ENCODE results near the gene HSD17B11.
"Not testable (repeated sequence)": the region's sequence is repeated elsewhere in the genome, so short reads cannot be mapped to it uniquely, and the experiment has no call there.

HSD17B11 gene

DNA sequence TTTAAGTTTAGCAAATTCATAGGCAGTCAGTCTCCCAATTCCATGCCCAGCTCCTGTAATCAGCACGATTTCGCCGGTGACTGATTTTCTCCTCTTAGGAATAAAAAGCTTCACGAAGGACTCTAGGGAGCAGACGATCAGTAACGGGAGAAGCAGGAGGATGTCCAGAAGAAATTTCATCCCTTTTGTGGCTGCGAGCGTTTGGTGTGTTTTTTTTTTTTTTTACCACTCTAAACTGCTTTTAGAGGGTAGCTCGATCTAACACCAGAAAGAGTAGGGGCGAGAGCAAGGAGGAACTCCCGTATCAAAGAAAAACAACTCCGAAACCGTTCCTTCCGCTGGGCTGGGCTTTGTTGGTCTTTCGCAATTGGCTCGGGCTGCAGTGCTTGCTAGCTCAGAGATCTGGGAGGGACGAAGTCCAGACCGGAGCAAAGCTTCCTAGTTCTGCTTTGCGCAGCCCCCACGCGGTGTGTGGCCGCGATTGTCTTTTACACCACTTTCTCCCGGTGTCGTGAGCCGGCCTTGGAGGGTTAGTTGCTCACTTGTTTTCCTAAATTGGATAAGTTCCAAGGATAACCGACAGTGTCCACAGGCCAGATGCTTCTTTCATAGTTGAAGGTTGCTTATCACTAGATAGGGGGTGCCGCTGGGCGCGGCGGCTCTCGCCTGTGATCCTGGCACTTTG, at the start of gene HSD17B11:
Gene HSD17B11 (minus strand): TSS at position 298 of the 685 bp plus-strand sequence. CDS start 118 bp downstream, at position 180.
- DNase-seq: peak; percentile 9 to 86 (median 72)

GRCh38 chr4:87433342-87433741, 42.4 kb upstream of the HSD17B11 start:
- DNase-seq: no peak

DNA sequence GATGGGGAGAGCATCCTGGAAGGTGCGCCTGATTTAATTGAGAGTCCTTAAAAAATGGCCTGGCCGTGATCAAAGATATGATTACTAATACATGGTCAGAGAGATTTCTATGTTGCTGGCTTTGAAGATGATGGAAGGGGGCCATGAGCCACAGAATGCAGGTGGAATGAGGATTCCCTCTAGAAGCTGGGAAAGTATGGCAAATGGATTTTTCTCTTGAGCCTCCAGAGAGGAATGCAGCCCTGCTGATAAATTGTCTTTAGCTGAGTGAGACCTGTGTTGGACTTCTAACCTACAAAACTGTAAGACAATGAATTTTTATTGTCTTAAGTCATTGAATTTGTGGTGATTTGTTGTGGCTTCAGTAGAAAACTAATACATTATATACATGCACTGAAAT, 39.0 kb upstream of the HSD17B11 start:
- no peak for DNase-seq

GRCh38 chr4:87428979-87429378, 38.0 kb upstream of the HSD17B11 start:
- no peak for DNase-seq

GRCh38 chr4:87427518-87427868, 36.5 kb upstream of the HSD17B11 start:
- no peak for DNase-seq

DNA sequence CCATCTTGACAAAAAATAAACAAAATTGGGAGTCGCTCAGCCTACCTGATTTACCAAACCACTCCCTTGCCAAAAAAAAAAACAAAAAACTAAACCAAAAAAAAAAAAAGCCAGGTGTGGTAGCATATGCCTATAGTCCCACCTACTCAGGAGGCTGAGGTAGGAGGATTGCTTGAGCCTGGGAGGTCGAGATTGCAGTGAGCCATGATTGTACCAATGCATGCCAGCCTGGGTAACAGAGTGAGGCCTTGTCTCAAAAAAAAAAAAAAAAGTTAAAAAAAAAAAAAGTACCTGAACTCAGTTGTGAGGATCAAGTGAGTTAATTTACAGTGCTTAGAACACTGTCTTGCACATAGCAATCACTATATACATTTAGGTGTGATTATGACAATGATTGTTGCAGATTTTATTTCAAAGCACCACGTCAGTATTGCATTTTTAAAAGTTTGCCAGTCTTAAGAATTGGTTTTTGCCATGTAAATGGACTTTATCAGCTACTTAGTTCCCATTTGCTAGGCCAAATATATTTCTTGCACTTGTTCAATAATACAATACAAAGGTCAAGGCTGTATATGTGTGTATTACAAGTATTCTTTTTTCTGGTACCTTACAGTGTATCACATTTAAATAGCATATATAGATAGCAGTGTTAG, 36.0 kb upstream of the HSD17B11 start:
- no peak for DNase-seq

- DNase-seq: no peak
Observed at GRCh38 chr4:87425711-87426110, 34.7 kb upstream of the HSD17B11 start.

GRCh38 chr4:87424099-87424543, 33.1 kb upstream of the HSD17B11 start:
- not testable (repeated sequence) for DNase-seq

GRCh38 chr4:87423317-87424098, 32.5 kb upstream of the HSD17B11 start:
- no peak for DNase-seq

- DNase-seq: peak; percentile 73 to 96 (median 90)
Observed at GRCh38 chr4:87422104-87423052, 31.4 kb upstream of the HSD17B11 start, which contains the start of gene NUDT9. Gene NUDT9 (plus strand): TSS chr4:87422573. CDS start chr4:87422906, 333 bp downstream.

- no peak for DNase-seq
Observed at GRCh38 chr4:87420276-87420830, 29.4 kb upstream of the HSD17B11 start.

GRCh38 chr4:87419578-87420249, 28.7 kb upstream of the HSD17B11 start:
- DNase-seq: no peak

GRCh38 chr4:87418410-87418809, 27.4 kb upstream of the HSD17B11 start:
- DNase-seq: not testable (repeated sequence)

- no peak for DNase-seq
Observed at GRCh38 chr4:87416965-87417364, 26.0 kb upstream of the HSD17B11 start.

DNA sequence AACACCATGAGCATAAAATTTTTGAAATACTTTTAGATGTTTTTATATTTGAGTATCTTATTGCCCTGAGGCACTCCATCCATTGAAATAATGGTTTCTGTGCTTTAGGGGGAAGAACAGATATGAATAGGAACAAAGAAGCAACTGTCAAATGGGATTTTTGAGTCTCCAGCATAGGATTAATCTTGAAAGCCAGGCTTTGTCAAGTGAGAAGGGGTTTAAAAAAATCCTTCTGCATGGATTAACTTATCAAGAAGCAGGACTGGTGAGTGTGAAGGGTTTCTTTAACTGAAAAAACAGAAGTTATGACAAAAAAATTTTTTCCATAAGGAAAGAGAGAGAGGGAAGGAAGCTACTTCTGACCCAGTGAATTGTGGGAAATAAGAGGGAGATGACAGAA, 23.8 kb upstream of the HSD17B11 start:
- no peak for DNase-seq

GRCh38 chr4:87410679-87411078, 19.7 kb upstream of the HSD17B11 start:
- no peak for DNase-seq

DNA sequence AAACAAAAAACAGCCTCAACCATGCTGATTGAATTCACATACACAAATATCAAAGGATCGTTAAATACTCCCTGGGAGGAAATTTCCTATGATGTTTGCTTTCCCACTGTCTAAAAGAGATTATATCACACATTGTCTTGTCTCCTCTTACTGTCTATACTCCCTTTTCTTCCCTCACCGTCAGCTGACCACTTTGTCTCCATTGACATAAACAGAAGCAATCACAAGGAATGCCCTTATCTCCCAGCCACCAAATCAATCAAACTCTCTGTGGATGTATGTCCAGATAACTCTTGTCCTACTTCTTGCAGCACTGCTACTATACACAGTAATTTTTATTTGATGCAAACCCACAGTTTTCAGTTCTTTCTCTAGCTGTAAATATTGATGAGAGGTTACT, 19.2 kb upstream of the HSD17B11 start:
- no peak for DNase-seq

GRCh38 chr4:87409420-87409939, 18.5 kb upstream of the HSD17B11 start:
- no peak for DNase-seq

DNA sequence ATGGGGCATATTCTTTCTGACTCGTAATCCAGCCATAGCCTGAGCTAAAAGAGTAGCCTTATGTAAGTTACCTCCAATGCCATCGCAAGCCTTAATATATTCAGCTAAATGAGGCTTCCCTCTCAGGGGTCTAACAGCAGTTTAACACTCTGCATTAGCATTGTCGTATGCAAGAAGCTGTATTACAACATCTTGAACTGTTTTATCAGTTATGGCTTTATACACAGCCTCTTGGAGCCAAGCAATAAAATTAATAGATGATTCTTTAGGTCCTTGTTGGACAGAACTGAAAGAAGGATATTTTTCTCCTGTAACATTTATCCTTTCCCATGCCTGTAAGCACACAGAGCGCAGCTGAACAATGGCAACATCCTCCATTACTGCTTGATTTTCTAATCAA, 15.9 kb upstream of the HSD17B11 start:
- not testable (repeated sequence) for DNase-seq

DNA sequence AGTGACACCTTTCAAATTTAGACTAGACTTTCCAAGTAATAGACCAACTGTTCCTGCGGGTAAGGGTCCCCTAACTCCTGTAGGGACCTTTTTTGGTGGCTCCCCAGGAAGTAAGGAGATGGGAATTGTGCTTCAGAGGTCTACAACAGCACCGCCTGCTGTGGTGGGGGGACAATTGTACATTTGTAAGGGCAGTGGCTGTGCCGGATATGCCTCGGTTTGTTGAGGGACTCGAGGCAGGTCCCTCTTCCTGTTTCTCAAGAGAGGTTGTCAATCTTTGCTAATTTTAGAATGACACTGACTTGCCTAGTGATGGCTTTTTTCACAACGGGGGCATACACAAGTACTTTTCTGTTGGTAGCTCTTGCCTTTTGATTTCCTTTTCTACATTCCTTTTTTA, 15.5 kb upstream of the HSD17B11 start:
- DNase-seq: no peak
